OCI-LY7 (cell line): ENCODE measurements around the gene RNGTT. TPM values are rescaled to one million over a fixed set of nuclear protein-coding genes. Genes with fewer than 3 reads are reported as not detected.

Source experiments
- BruUV-seq: library from RNA; stranded (reverse); fragments of 400-500 nt; replicated peaks from 2 replicates; lab custom pipeline; 2021; lab: Mats Ljungman, UMichigan
- CTCF ChIA-PET: fragments of 300-600 bp; sonication (Branson Sonifier 250); formaldehyde crosslinking; loops from one replicate; lab custom pipeline; 2022; ENCODE audit warnings: antibody characterized with exemption; ENCODE audit not compliant: unreplicated experiment; lab: Charles Lee
- POLR2A ChIA-PET: fragments of 300-600 bp; sonication (Branson Sonifier 250); formaldehyde crosslinking; loops from one replicate; lab custom pipeline; 2022; ENCODE audit warnings: antibody characterized with exemption; lab: Charles Lee
- DNase-seq: peaks from one replicate; pipeline ENCODE4 v3.0.0-alpha.2; 2015; ENCODE audit warnings: low spot score
- H2AFZ ChIP-seq: fragments of 200-600 bp; sonication (generic), shearing (Covaris generic); 2 replicates; pipeline ENCODE4 v1.6.1; 2014; ENCODE audit warnings: mild to moderate bottlenecking, antibody characterized with exemption, low read length, moderate library complexity
- H3K27ac ChIP-seq: fragments of 200-600 bp; sonication (generic); 2 replicates; pipeline ENCODE4 v1.5.1; 2014; ENCODE audit warnings: mixed run types, low read depth, mild to moderate bottlenecking, moderate library complexity, low read length, inconsistent platforms; ENCODE audit not compliant: poor library complexity, severe bottlenecking
- H3K36me3 ChIP-seq: fragments of 200-600 bp; sonication (generic); 2 replicates; pipeline ENCODE4 v1.6.1; 2014; ENCODE audit warnings: mild to moderate bottlenecking, antibody characterized with exemption, low read length, moderate library complexity, mixed read lengths; ENCODE audit not compliant: insufficient read depth
- H3K4me1 ChIP-seq: fragments of 200-600 bp; sonication (generic); 2 replicates; pipeline ENCODE4 v1.5.1; 2014; ENCODE audit warnings: mild to moderate bottlenecking, low read length; ENCODE audit not compliant: insufficient read depth, poor library complexity, severe bottlenecking
- H3K4me2 ChIP-seq: fragments of 200-600 bp; sonication (generic); 2 replicates; pipeline ENCODE4 v1.6.1; 2014; ENCODE audit warnings: mild to moderate bottlenecking, low read length
- H3K4me3 ChIP-seq: fragments of 200-600 bp; sonication (generic); 2 replicates; pipeline ENCODE4 v1.5.1; 2014; ENCODE audit warnings: mild to moderate bottlenecking, low read depth, low read length; ENCODE audit not compliant: poor library complexity, severe bottlenecking
- H3K79me2 ChIP-seq: fragments of 200-600 bp; sonication (generic); 2 replicates; pipeline ENCODE4 v1.6.1; 2016; ENCODE audit warnings: low read depth, mild to moderate bottlenecking, low read length, moderate library complexity, mixed read lengths; ENCODE audit not compliant: insufficient read depth
- H3K9me2 ChIP-seq: fragments of 200-600 bp; sonication (generic); 2 replicates; pipeline ENCODE4 v1.6.1; 2016; ENCODE audit warnings: mild to moderate bottlenecking, low read length, mixed read lengths; ENCODE audit not compliant: insufficient read depth
- H3K9me3 ChIP-seq: fragments of 200-600 bp; sonication (generic); 2 replicates; pipeline ENCODE4 v1.6.1; 2014; ENCODE audit warnings: mild to moderate bottlenecking, mixed run types, low read length, mixed read lengths
- H4K20me1 ChIP-seq: fragments of 200-600 bp; sonication (generic); 2 replicates; pipeline ENCODE4 v1.6.1; 2014; ENCODE audit warnings: mild to moderate bottlenecking, antibody characterized with exemption, low read length, moderate library complexity, mixed read lengths; ENCODE audit not compliant: insufficient read depth
- EZH2phosphoT487 ChIP-seq: fragments of 200-600 bp; sonication (generic); IDR thresholded peaks from 2 replicates; pipeline ENCODE4 v1.6.1; 2018; ENCODE audit warnings: low read depth, borderline replicate concordance, mild to moderate bottlenecking, mixed run types, antibody characterized with exemption, low read length, moderate library complexity, mixed read lengths
- intact Hi-C: fragments of 100-400 bp; cut with micrococcal nuclease; formaldehyde crosslinking; loops from one replicate; pipeline ENCODE4 v1.10.0; 2022; ENCODE audit not compliant: unreplicated experiment
- total RNA-seq, 2 experiments: library from RNA; depleted of rRNA in 1 of 2; stranded (reverse); fragments of >200 nt in 1 of 2; shearing (Covaris generic) in 1 of 2; gene quantifications; 2 replicates each; pipeline ENCODE4 v1.2.3, GENCODE V29; 2014 to 2022
- TF ChIP-seq, protein P1 (sequence below): fragments of 200-600 bp; sonication (generic); conservative IDR thresholded peaks from 2 replicates; pipeline ENCODE4 v1.5.1; 2014; ENCODE audit warnings: mild to moderate bottlenecking, antibody characterized with exemption, low read length, moderate library complexity, mixed read lengths

RNGTT gene
- total RNA-seq, 2 experiments from 2014 or later = 38.2 to 41.7 TPM

DNA sequence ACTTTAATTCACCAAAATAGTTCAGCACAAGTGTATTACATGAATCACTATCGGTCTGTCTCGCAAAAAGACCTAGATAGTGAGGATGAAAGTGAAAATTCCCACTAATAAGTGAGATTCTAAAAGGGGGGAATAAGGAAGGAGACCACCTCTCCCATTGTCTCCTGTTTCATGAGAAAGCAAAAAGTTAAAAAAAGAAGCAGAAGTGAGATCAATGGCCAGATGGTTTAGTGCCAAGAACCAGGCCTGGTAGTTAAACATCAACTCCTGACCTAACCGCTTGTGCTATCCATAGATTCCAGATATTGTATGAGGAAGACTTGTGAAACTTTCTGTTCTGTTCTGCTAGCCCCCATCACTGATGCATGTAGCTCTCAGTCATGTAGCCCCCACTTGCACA, 293.0 kb downstream of the RNGTT start:
- H3K79me2 ChIP-seq = no peaks in the 10 kb centered on the region
- no peak overlapping the region for H3K4me3 ChIP-seq
- H4K20me1 ChIP-seq = no peaks in the 10 kb centered on the region
- no peak overlapping the region for H3K27ac ChIP-seq
- H3K4me1 ChIP-seq = no peaks in the 10 kb centered on the region
- POLR2A ChIA-PET = no interaction called here
- CTCF ChIA-PET = no interaction called here
- H3K36me3 ChIP-seq = peaks cover 49% of the 10 kb centered on the region
- H2AFZ ChIP-seq = no peak overlapping the region
- H3K9me3 ChIP-seq = peaks cover 28% of the 10 kb centered on the region; the same call in 1 of the 2 replicates
- no peak for DNase-seq
- intact Hi-C loops = no loop called here
- H3K9me2 ChIP-seq = no peaks in the 10 kb centered on the region
- no TSS peak for BruUV-seq
- no peak overlapping the region for H3K4me2 ChIP-seq
- no peak for TF ChIP-seq EZH2phosphoT487
- TF ChIP-seq, protein P1, sequence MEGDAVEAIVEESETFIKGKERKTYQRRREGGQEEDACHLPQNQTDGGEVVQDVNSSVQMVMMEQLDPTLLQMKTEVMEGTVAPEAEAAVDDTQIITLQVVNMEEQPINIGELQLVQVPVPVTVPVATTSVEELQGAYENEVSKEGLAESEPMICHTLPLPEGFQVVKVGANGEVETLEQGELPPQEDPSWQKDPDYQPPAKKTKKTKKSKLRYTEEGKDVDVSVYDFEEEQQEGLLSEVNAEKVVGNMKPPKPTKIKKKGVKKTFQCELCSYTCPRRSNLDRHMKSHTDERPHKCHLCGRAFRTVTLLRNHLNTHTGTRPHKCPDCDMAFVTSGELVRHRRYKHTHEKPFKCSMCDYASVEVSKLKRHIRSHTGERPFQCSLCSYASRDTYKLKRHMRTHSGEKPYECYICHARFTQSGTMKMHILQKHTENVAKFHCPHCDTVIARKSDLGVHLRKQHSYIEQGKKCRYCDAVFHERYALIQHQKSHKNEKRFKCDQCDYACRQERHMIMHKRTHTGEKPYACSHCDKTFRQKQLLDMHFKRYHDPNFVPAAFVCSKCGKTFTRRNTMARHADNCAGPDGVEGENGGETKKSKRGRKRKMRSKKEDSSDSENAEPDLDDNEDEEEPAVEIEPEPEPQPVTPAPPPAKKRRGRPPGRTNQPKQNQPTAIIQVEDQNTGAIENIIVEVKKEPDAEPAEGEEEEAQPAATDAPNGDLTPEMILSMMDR = no peak

DNA sequence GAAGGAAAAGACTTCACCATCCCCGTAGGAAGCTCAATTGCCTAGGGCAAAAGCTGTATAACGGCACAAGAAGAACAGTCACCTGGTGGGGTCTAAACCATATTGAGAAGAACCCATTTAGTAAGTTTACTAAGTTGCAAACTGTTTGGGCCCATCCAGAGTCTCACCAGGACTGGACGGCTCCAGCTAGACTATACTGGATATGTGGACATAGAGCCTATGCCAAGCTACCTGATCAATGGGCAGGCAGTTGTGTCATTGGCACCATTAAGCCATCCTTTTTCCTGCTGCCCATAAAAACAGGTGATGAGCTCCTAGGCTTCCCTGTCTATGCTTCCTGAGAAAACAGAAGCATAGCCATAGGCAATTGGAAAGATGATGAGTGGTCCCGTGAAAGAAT, 293.9 kb downstream of the RNGTT start:
- Histone ChIP-seq H3K4me1 (no peaks in the 10 kb centered on the region), H3K27ac (no peak overlapping the region), H2AFZ (no peak overlapping the region), H3K4me2 (no peak overlapping the region), H3K9me3 (peaks cover 28% of the 10 kb centered on the region; the same call in 1 of the 2 replicates), H3K9me2 (no peaks in the 10 kb centered on the region), H4K20me1 (no peaks in the 10 kb centered on the region), H3K36me3 (peaks cover 49% of the 10 kb centered on the region), H3K79me2 (no peaks in the 10 kb centered on the region), H3K4me3 (no peak overlapping the region)
- TF ChIP-seq, protein P1 = no peak
- no peak for TF ChIP-seq EZH2phosphoT487
- no peak for DNase-seq
- CTCF ChIA-PET = no interaction called here
- intact Hi-C loops = no loop called here
- no TSS peak for BruUV-seq
- POLR2A ChIA-PET = interaction anchor here (0.6 to 0.9 kb wide), 3 partner anchors 28 to 1018 kb away, joined by 3 to 4 read pairs (median 3); no protein-coding TSS in a partner anchor

DNA sequence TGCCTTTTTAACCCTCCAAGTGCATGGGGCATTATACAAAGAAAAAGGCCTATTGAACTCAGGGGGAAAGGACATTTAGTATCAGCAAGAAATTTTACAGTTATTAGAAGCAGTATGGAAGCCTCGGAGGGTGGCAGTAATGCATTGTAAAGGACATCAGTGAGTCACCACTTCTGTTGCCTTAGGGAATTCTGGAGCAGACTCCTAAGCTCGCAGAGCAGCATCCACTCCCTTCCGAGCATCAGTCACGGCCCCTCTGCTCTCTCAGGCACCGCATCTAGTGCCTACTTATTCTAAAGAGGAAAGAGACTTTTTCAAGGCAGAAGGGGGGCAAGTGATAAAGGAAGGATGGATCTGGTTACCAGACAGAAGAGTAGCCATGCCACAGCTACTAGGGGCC, 296.5 kb downstream of the RNGTT start:
- Histone ChIP-seq H3K4me1 (no peaks in the 10 kb centered on the region), H3K4me3 (no peak overlapping the region), H2AFZ (no peak overlapping the region), H3K9me2 (no peaks in the 10 kb centered on the region), H3K27ac (no peak overlapping the region), H3K79me2 (no peaks in the 10 kb centered on the region), H3K9me3 (peaks cover 28% of the 10 kb centered on the region), H3K4me2 (no peak overlapping the region), H3K36me3 (peaks cover 45% of the 10 kb centered on the region), H4K20me1 (no peaks in the 10 kb centered on the region)
- DNase-seq = no peak
- CTCF ChIA-PET = no interaction called here
- TF ChIP-seq, protein P1 = no peak
- no peak for TF ChIP-seq EZH2phosphoT487
- BruUV-seq = no TSS peak
- intact Hi-C loops = no loop called here
- POLR2A ChIA-PET = interaction anchor here (1.0 kb wide), 2 partner anchors 10 to 14 kb away, joined by 3 to 4 read pairs; no protein-coding TSS in a partner anchor
